Hepatocyte (in vitro differentiated cells): ENCODE data around the gene CNEP1R1. TPM values are rescaled to one million over a fixed set of nuclear protein-coding genes. Genes with fewer than 3 reads are reported as not detected.

ENCODE experiments used
- DNase-seq: peaks from one replicate; pipeline ENCODE4 v3.0.0-alpha.2; 2016; ENCODE audit warnings: low spot score
- H2AFZ ChIP-seq: fragments of 200-600 bp; sonication (generic); 2 replicates; pipeline ENCODE4 v1.6.0; 2016; ENCODE audit warnings: antibody characterized with exemption, mild to moderate bottlenecking
- H3K27ac ChIP-seq: fragments of 200-600 bp; sonication (generic); 2 replicates; pipeline ENCODE4 v1.5.1; 2016; ENCODE audit warnings: mild to moderate bottlenecking
- H3K27me3 ChIP-seq: fragments of 200-600 bp; sonication (generic); 2 replicates; pipeline ENCODE4 v1.6.1; 2016
- H3K36me3 ChIP-seq: fragments of 200-600 bp; sonication (generic); replicated peaks from 2 replicates; pipeline ENCODE4 v1.5.1; 2016; ENCODE audit warnings: low read depth; ENCODE audit not compliant: insufficient read depth
- H3K4me1 ChIP-seq: fragments of 200-600 bp; sonication (generic); 2 replicates; pipeline ENCODE4 v1.5.1; 2016; ENCODE audit warnings: mild to moderate bottlenecking, moderate library complexity; ENCODE audit not compliant: insufficient read depth
- H3K4me2 ChIP-seq: fragments of 200-600 bp; sonication (generic); 2 replicates; pipeline ENCODE4 v1.6.0; 2016
- H3K4me3 ChIP-seq: fragments of 200-600 bp; sonication (generic); 2 replicates; pipeline ENCODE4 v1.5.1; 2016; ENCODE audit warnings: mild to moderate bottlenecking
- H3K79me2 ChIP-seq: fragments of 200-600 bp; sonication (generic); 2 replicates; pipeline ENCODE4 v1.6.0; 2017; ENCODE audit warnings: mild to moderate bottlenecking
- H3K9me2 ChIP-seq: fragments of 200-600 bp; sonication (generic); replicated peaks from 2 replicates; pipeline ENCODE4 v1.6.0; 2017; ENCODE audit warnings: mild to moderate bottlenecking; ENCODE audit not compliant: insufficient read depth
- H3K9me3 ChIP-seq: fragments of 200-600 bp; sonication (generic); 2 replicates; pipeline ENCODE4 v1.5.1; 2016; ENCODE audit warnings: low read depth, mild to moderate bottlenecking
- H4K20me1 ChIP-seq: fragments of 200-600 bp; sonication (generic); 2 replicates; pipeline ENCODE4 v1.6.0; 2016; ENCODE audit warnings: mild to moderate bottlenecking; ENCODE audit not compliant: insufficient read depth, poor library complexity, severe bottlenecking
- CTCF ChIP-seq: fragments of 200-600 bp; sonication (generic); IDR thresholded peaks from 2 replicates; pipeline ENCODE4 v1.5.1; 2016; ENCODE audit warnings: antibody characterized with exemption, mild to moderate bottlenecking; ENCODE audit not compliant: poor library complexity
- EZH2 ChIP-seq: fragments of 200-600 bp; sonication (generic); IDR thresholded peaks from 2 replicates; pipeline ENCODE4 v1.6.1; 2016; ENCODE audit warnings: antibody characterized with exemption, mild to moderate bottlenecking, borderline replicate concordance
- EZH2phosphoT487 ChIP-seq: fragments of 200-600 bp; sonication (generic); IDR thresholded peaks from one replicate; pipeline ENCODE4 v1.6.1; 2018; ENCODE audit warnings: antibody characterized with exemption, mild to moderate bottlenecking, low read depth, moderate library complexity; ENCODE audit not compliant: unreplicated experiment, severe bottlenecking
- WGBS: methylation state at CpG from one replicate; pipeline ENCODE4 v1.1.6; 2016; ENCODE audit warnings: low lambda C conversion rate; ENCODE audit errors: missing lambda C conversion rate; 5-methylcytosine and 5-hydroxymethylcytosine counted together
- polyA plus RNA-seq: library from polyadenylated mRNA; unstranded; fragments of >200 nt; fragmentation: Nextera tagmentation; extraction: Ambion mirVana; gene quantifications from 2 replicates; pipeline ENCODE4 v1.2.1, GENCODE V29; 2016
- total RNA-seq: library from RNA; depleted of rRNA; stranded (reverse); fragments of >200 nt; gene quantifications from 2 replicates; pipeline ENCODE4 v1.2.3, GENCODE V29; 2014

CNEP1R1 gene
- total and polyA plus RNA-seq, 2 experiments from 2014 or later = 23.9 to 25.8 TPM

GRCh38 chr16:50017553-50017952 lies 7.5 kb upstream of the CNEP1R1 start:
- Histone ChIP-seq H3K79me2 (no peaks in the 10 kb centered on the region), H3K27ac (no peak overlapping the region), H3K4me1 (no peaks in the 10 kb centered on the region), H3K27me3 (no peaks in the 10 kb centered on the region), H4K20me1 (no peaks in the 10 kb centered on the region), H3K36me3 (no peaks in the 10 kb centered on the region), H3K9me3 (no peaks in the 10 kb centered on the region), H3K4me3 (no peak overlapping the region), H3K9me2 (no peaks in the 10 kb centered on the region), H3K4me2 (no peak overlapping the region), H2AFZ (no peak overlapping the region)
- WGBS = 91% methylated on average over 9 of the region's 9 CpGs
- TF ChIP-seq EZH2 (no peak), EZH2phosphoT487 (no peak), CTCF (no peak)
- DNase-seq = no peak

GRCh38 chr16:50021544-50021943 lies 3.5 kb upstream of the CNEP1R1 start:
- TF ChIP-seq CTCF (no peak), EZH2 (no peak), EZH2phosphoT487 (no peak)
- Histone ChIP-seq H3K4me1 (peaks cover 6% of the 10 kb centered on the region), H3K4me3 (no peak overlapping the region), H3K9me2 (no peaks in the 10 kb centered on the region), H3K27me3 (no peaks in the 10 kb centered on the region), H2AFZ (no peak overlapping the region), H4K20me1 (peaks cover 2% of the 10 kb centered on the region), H3K79me2 (peaks cover 13% of the 10 kb centered on the region), H3K4me2 (no peak overlapping the region), H3K36me3 (no peaks in the 10 kb centered on the region), H3K27ac (no peak overlapping the region), H3K9me3 (no peaks in the 10 kb centered on the region)
- DNase-seq = peak; percentile 27
- WGBS = 37% methylated on average over 2 of the region's 2 CpGs

GRCh38 chr16:50023641-50024040 lies 1.4 kb upstream of the CNEP1R1 start:
- WGBS = 33% methylated on average over 4 of the region's 4 CpGs

More at GRCh38 chr16:50023641-50024040, 1.4 kb upstream of the CNEP1R1 start:
- no peaks in the 10 kb centered on the region for H3K27me3 ChIP-seq
- no peak overlapping the region for H2AFZ ChIP-seq
- no peak overlapping the region for H3K4me3 ChIP-seq
- H3K4me1 ChIP-seq = peaks cover 8% of the 10 kb centered on the region
- peaks cover 5% of the 10 kb centered on the region for H4K20me1 ChIP-seq
- no peaks in the 10 kb centered on the region for H3K9me2 ChIP-seq
- H3K79me2 ChIP-seq = peaks cover 33% of the 10 kb centered on the region
- no peaks in the 10 kb centered on the region for H3K9me3 ChIP-seq
- no peak overlapping the region for H3K4me2 ChIP-seq
- TF ChIP-seq CTCF (no peak), EZH2 (no peak), EZH2phosphoT487 (no peak)
- DNase-seq = no peak
- H3K27ac ChIP-seq = no peak overlapping the region
- H3K36me3 ChIP-seq = no peaks in the 10 kb centered on the region
